Measurements from ENCODE around the gene EBLN1. TPM values are rescaled to one million over a fixed set of nuclear protein-coding genes. Genes with fewer than 3 reads are reported as not detected.

The EBLN1 gene
- polyA plus RNA-seq, 4 donors: not detected

GRCh38 chr10:22171131-22171530 is 46.7 kb downstream of the EBLN1 start:
- no peak for FAIRE-seq

DNA sequence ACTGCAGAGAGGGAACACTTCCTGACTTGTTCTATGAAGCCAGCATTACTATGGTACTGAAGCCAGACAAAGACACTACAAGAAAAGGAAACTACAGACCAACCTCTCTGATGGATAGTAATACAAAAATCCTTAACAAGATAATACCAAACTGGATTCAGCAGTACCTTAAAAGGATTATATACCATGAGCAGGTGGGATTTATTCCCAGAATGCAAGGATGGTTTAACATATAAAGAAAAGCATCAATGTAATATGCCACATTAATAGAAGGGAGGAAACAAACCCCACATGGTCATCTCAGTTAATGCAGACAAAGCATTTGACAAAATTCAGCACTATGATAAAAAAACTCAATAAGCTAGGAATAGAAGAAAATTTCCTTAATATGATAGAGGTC is 47.2 kb downstream of the EBLN1 start:
- H3K4me1 ChIP-seq (ENCODE audit: control insufficient read depth in 3 of 3, insufficient read depth in 2 of 3, low read depth in 1 of 3, low read length in 2 of 3): no peaks in the 10 kb centered on the region
- no peak for DNase-seq
- no peaks in the 10 kb centered on the region for H3K27me3 ChIP-seq (ENCODE audit: control insufficient read depth in 3 of 3, insufficient read depth in 3 of 3, low read length in 3 of 3)
- H3K36me3 ChIP-seq (ENCODE audit: control insufficient read depth in 3 of 3, insufficient read depth in 2 of 3, low read depth in 1 of 3, low read length in 3 of 3): no peaks in the 10 kb centered on the region
- H3K27ac ChIP-seq (ENCODE audit: low read depth in 1 of 3, low read length in 2 of 3): no peak overlapping the region
- FAIRE-seq: no peak
- no peaks in the 10 kb centered on the region for H3K9me3 ChIP-seq (ENCODE audit: control insufficient read depth in 2 of 2, insufficient read depth in 1 of 2, low read depth in 1 of 2, low read length in 1 of 2)
- no peak overlapping the region for H3K4me3 ChIP-seq (ENCODE audit: low read depth in 1 of 3, low read length in 3 of 3)

More at GRCh38 chr10:22171131-22171530, 46.7 kb downstream of the EBLN1 start:
- Histone ChIP-seq H3K9me3 (ENCODE audit: control insufficient read depth in 2 of 2, insufficient read depth in 1 of 2, low read depth in 1 of 2, low read length in 1 of 2) (no peaks in the 10 kb centered on the region), H3K27me3 (ENCODE audit: control insufficient read depth in 3 of 3, insufficient read depth in 3 of 3, low read length in 3 of 3) (no peaks in the 10 kb centered on the region), H3K36me3 (ENCODE audit: control insufficient read depth in 3 of 3, insufficient read depth in 2 of 3, low read depth in 1 of 3, low read length in 3 of 3) (no peaks in the 10 kb centered on the region), H3K27ac (ENCODE audit: low read depth in 1 of 3, low read length in 2 of 3) (no peak overlapping the region), H3K4me3 (ENCODE audit: low read depth in 1 of 3, low read length in 3 of 3) (no peak overlapping the region), H3K4me1 (ENCODE audit: control insufficient read depth in 3 of 3, insufficient read depth in 2 of 3, low read depth in 1 of 3, low read length in 2 of 3) (no peaks in the 10 kb centered on the region)
- WGBS, 3 donors: 87 to 92% (median 87%) methylated on average over 1 of the region's 1 CpG
- no peak for DNase-seq

DNA sequence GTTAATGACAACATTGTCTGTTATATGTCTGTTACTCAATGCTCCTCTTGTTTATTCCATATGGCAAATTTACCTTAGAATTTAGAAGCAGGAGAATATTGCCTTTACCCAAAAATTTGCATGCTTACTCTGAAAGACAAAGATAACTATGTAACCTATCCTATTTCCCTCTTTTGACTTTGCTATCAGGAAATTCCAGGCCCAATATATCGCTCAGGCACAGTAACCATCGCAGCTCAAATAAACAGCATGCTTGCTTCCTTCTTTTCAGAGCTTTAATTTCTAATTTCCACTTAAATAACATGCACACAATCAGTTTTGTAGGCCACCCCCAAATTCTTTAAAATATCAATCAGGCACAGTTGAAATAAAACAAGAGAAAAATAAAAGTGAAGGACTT is 57.8 kb downstream of the EBLN1 start:
- no peak overlapping the region for H3K4me3 ChIP-seq (ENCODE audit: low read depth in 1 of 3, low read length in 3 of 3)
- H3K36me3 ChIP-seq (ENCODE audit: control insufficient read depth in 3 of 3, insufficient read depth in 2 of 3, low read depth in 1 of 3, low read length in 3 of 3): no peaks in the 10 kb centered on the region
- no peak for DNase-seq
- no peaks in the 10 kb centered on the region for H3K27me3 ChIP-seq (ENCODE audit: control insufficient read depth in 3 of 3, insufficient read depth in 3 of 3, low read length in 3 of 3)
- FAIRE-seq: no peak
- H3K9me3 ChIP-seq (ENCODE audit: control insufficient read depth in 2 of 2, insufficient read depth in 1 of 2, low read depth in 1 of 2, low read length in 1 of 2): no peaks in the 10 kb centered on the region
- H3K27ac ChIP-seq (ENCODE audit: low read depth in 1 of 3, low read length in 2 of 3): no peak overlapping the region
- H3K4me1 ChIP-seq (ENCODE audit: control insufficient read depth in 3 of 3, insufficient read depth in 2 of 3, low read depth in 1 of 3, low read length in 2 of 3): no peaks in the 10 kb centered on the region
- WGBS, 3 donors: 80 to 93% (median 87%) methylated on average over 2 of the region's 2 CpGs

GRCh38 chr10:22159180-22159579 is 58.6 kb downstream of the EBLN1 start:
- Histone ChIP-seq H3K9me3 (ENCODE audit: control insufficient read depth in 2 of 2, insufficient read depth in 1 of 2, low read depth in 1 of 2, low read length in 1 of 2) (no peaks in the 10 kb centered on the region), H3K27ac (ENCODE audit: low read depth in 1 of 3, low read length in 2 of 3) (no peak overlapping the region), H3K4me3 (ENCODE audit: low read depth in 1 of 3, low read length in 3 of 3) (no peak overlapping the region), H3K36me3 (ENCODE audit: control insufficient read depth in 3 of 3, insufficient read depth in 2 of 3, low read depth in 1 of 3, low read length in 3 of 3) (no peaks in the 10 kb centered on the region), H3K4me1 (ENCODE audit: control insufficient read depth in 3 of 3, insufficient read depth in 2 of 3, low read depth in 1 of 3, low read length in 2 of 3) (no peaks in the 10 kb centered on the region), H3K27me3 (ENCODE audit: control insufficient read depth in 3 of 3, insufficient read depth in 3 of 3, low read length in 3 of 3) (no peaks in the 10 kb centered on the region)
- FAIRE-seq (no peak), DNase-seq (no peak)
- 36 to 40% (median 39%) methylated on average over 3 of the region's 3 CpGs for WGBS, 3 donors

Other genes with a start within 250 kb of the EBLN1 start
- 10 to 100 TPM; 20.6 to 30.0 (median 26.4) TPM for gene DNAJC1, start 214.3 kb downstream of the EBLN1 start, polyA plus RNA-seq
- 10 to 100 TPM; 44.3 to 71.8 (median 66.9) TPM for gene COMMD3, start 98.4 kb upstream of the EBLN1 start, polyA plus RNA-seq
- gene BMI1, start 103.1 kb upstream of the EBLN1 start, polyA plus RNA-seq: 10 to 100 TPM; 10.3 to 31.4 (median 19.6) TPM
- under 1 TPM in 3 of 4 donors, not detected in 1; 0.04 to 0.27 (median 0.06) TPM for gene SPAG6, start 127.5 kb upstream of the EBLN1 start, polyA plus RNA-seq

Data from small intestine (tissue), 7 donors.